ENCODE data around the gene HSPG2. TPM values are rescaled to one million over a fixed set of nuclear protein-coding genes. Genes with fewer than 3 reads are reported as not detected.

Gene HSPG2
- total RNA-seq, 1 donor from 2014 or later = 269 TPM

- ATAC-seq = peak; percentile 59
- DNase-seq (ENCODE audit: missing footprints) = peak; percentile 92
- intact Hi-C loops (cut with DNase I) = no loop called here
Observed at GRCh38 chr1:21906173-21907078, 30.7 kb downstream of the HSPG2 start.

GRCh38 chr1:21904704-21905520 lies 32.2 kb downstream of the HSPG2 start:
- ATAC-seq = peak; percentile 54
- DNase-seq (ENCODE audit: missing footprints) = peak; percentile 75
- intact Hi-C loops (cut with DNase I) = no loop called here

DNA sequence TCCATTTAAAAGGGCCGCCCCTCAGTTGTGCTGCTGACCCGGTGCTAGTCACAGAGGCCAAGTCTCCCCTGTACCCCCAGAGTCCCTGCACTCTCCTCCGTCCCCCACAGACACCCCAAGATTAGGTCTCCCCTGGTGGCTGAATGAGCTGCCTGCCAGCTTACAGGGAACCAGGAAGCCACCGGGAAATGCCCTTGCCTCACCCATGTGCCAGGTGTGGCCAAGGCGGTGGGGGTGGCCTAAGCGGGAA lies 32.7 kb downstream of the HSPG2 start:
- ATAC-seq (no peak), DNase-seq (ENCODE audit: missing footprints) (no peak)
- intact Hi-C loops (cut with DNase I) = no loop called here

DNA sequence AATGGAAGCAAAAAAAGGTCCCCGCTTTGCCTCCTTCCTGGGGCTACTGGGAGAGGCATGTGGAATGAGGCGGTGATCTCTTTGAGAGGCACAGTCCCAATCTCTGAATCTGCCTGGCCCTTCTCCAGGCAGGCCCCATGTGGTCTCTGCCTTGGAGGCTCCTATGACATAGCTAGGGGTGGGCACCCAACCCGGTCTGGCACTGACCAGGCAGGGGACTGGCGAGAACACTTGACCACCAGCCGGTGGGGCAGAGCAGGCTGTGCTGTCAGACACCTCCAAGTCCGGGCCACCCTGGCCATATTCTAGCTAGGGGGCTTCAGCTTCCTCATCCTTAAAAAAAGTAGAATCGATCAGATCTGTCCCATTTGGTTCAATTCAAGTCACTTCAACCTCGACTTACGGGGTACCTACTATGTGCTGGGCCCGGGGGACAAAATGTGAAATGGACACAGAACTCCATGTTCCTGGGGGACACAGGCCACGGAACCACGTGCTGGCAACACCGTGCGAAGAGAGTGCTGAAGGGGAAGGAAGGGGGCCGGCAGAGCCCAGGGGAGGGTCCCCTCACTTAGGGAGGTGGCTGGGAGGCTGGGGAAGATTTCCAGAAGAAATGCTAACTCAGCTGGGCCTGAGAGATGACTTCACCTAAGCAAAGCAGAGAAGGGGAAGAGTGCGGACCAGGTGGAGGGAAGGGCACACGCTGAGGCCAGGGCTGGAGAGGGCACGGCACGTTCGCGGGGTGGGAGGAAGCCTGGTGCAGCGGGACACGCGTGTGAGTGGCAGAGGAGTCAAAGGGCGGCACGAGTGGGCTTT lies 33.3 kb downstream of the HSPG2 start:
- ATAC-seq = no peak
- peak; percentile 63 for DNase-seq (ENCODE audit: missing footprints)
- intact Hi-C loops (cut with DNase I) = no loop called here

GRCh38 chr1:21902026-21903012 lies 34.8 kb downstream of the HSPG2 start:
- DNase-seq (ENCODE audit: missing footprints) (peak; percentile 33), ATAC-seq (no peak)
- intact Hi-C loops (cut with DNase I) = no loop called here

DNA sequence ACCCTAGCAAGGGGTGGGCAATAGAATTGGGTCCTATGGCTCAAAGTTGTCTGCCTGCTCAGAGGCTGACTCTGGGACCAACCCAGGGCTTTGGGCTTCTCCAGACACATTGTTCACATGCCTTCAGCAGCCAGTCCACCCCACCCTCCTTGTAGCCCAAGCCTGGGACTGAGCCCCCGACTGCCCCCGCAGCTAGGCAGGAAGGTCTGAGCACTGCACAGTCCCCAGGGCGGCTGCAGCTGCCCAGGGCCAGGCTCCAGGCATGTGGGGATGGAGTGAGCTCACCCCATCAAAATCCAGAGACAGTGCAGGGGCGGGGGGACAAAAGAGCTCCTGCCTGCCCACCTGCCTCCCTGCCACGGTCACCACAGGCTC lies 35.6 kb downstream of the HSPG2 start:
- intact Hi-C loops (cut with DNase I) = no loop called here
- DNase-seq (ENCODE audit: missing footprints) (peak; percentile 80), ATAC-seq (no peak)

DNA sequence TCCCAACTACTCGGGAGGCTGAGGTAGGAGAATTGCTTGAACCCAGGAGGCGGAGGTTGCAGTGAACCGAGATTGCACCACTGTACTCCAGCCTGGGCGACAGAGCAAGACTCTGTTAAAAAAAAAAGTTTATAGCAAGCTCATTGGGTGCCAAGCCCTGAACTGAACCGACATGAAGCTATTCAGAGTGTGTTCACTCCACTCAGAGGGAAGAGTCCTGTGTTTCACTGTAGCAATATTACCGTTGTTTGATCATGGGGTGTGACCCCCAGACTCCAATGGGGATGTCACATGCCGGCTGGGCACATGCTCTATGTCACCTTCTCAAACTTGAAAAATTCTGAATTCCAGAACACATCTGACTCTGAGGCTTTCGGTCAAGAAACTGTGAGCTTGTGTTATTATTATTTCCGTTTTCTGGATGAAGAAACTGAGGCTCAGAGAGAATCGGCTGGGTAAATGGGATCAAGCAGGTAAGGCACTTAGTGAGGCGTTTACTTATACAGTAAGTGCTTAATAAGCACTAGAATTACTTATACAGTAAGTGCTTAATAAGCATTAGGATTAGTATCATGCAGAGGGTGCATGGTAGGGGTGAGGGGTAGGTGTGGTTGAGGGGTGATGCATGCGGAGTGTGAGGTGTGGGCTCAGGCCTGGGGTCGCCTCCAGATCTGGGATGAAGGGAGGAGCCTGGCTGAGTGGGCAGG lies 36.2 kb downstream of the HSPG2 start:
- peak; percentile 17 for DNase-seq (ENCODE audit: missing footprints)
- intact Hi-C loops (cut with DNase I) = no loop called here
- ATAC-seq = no peak

DNA sequence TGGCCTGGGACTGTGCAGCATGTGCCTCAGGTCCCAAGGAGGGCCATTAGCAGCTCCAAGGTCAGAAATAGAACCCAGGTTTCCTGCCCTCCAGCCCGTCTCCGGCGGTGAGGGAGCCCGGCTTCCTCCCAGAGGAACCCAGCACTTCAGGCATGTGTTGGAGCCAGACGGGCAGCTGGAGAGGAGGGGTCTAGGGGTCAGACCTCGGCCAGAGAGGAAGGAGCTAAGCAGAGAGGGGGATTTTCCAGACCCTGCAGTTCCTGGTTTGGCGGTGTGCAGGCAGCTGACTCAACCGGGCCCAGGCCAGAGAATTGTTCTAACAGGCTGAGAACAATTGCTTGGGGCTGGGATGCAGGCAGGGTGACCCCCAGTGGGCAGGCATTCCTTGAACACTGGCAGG lies 37.1 kb downstream of the HSPG2 start:
- intact Hi-C loops (cut with DNase I) = loop anchor here (5.0 kb wide), 2 partner anchors 32 to 57 kb away; no protein-coding TSS in a partner anchor
- ATAC-seq (no peak), DNase-seq (ENCODE audit: missing footprints) (peak; percentile 67)

- ATAC-seq = no peak
- intact Hi-C loops (cut with DNase I) = loop anchor here (5.0 kb wide), 2 partner anchors 33 to 58 kb away; no protein-coding TSS in a partner anchor
- peak; percentile 11 for DNase-seq (ENCODE audit: missing footprints)
Observed at GRCh38 chr1:21899267-21899810, 37.8 kb downstream of the HSPG2 start.

GRCh38 chr1:21898326-21899200 lies 38.5 kb downstream of the HSPG2 start:
- peak; percentile 77 for DNase-seq (ENCODE audit: missing footprints)
- peak; percentile 26 for ATAC-seq
- intact Hi-C loops (cut with DNase I) = loop anchor here (5.0 kb wide), 2 partner anchors 34 to 59 kb away; no protein-coding TSS in a partner anchor

DNA sequence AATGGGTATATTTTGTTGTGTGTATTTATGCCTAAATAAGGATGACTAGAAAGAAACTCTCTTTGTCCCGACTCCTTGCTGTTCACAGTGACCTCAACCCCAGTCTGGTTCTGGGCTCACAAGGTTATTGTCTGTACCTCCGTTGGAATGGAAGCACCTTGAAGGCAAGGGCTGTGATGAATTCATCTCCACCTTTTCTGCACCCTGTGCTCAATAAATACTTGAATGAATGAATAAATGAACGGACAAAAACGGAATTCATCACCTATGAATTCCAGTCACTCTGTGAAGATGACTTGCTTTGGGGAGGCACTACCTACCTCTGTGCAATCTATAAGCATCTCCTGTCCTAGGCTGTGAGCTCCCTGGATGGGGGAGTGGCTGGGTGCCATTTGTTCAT lies 39.3 kb downstream of the HSPG2 start:
- intact Hi-C loops (cut with DNase I) = loop anchor here (5.0 kb wide), 2 partner anchors 34 to 59 kb away; no protein-coding TSS in a partner anchor
- ATAC-seq = no peak

GRCh38 chr1:21896652-21897532 lies 40.2 kb downstream of the HSPG2 start:
- intact Hi-C loops (cut with DNase I) = loop anchor here (5.0 kb wide), 2 partner anchors 35 to 60 kb away; no protein-coding TSS in a partner anchor
- peak; percentile 89 for ATAC-seq
- peak; percentile 88 for DNase-seq (ENCODE audit: missing footprints)

More for the DNA sequence above, 39.3 kb downstream of the HSPG2 start:
- DNase-seq (ENCODE audit: missing footprints) = no peak

DNA sequence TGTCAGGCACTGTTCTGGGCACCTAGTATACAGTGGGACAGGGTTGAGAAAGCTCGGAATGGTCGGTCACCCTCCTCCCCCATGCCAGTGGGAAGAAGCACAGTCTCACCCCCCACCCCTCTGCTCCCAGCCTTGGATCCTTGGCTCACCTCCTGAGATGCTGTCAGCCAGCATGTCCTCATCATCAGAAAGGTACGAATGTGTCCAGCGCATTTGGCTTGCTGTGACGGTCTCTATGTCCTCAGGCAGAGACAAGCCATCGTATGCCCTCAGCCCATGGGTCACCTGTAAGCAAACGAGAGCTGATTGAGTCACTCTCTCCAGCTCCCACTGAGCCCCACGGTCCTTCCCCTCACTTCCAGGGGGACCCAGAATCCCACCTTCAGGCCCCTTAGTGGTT lies 41.1 kb downstream of the HSPG2 start:
- ATAC-seq (no peak), DNase-seq (ENCODE audit: missing footprints) (peak; percentile 26)
- intact Hi-C loops (cut with DNase I) = loop anchor here (5.0 kb wide), 2 partner anchors 36 to 61 kb away; no protein-coding TSS in a partner anchor

- DNase-seq (ENCODE audit: missing footprints) (peak; percentile 71), ATAC-seq (peak; percentile 15)
- intact Hi-C loops (cut with DNase I) = no loop called here
Observed at GRCh38 chr1:21894034-21894881, 42.9 kb downstream of the HSPG2 start.
